Measurements from ENCODE around the gene ATP6V0A4. TPM values are rescaled to one million over a fixed set of nuclear protein-coding genes. Genes with fewer than 3 reads are reported as not detected.

The ATP6V0A4 gene
- total RNA-seq, 1 experiment from 2014 or later: 1.1 TPM

GRCh38 chr7:138834583-138834982 is 36.6 kb upstream of the ATP6V0A4 start:
- POLR2A ChIA-PET: no interaction called here

GRCh38 chr7:138833596-138833995 is 35.6 kb upstream of the ATP6V0A4 start:
- H3K4me1 Mint-ChIP-seq: peaks cover 14% of the 10 kb centered on the region
- no peaks in the 10 kb centered on the region for H3K27me3 Mint-ChIP-seq (ENCODE audit: low read depth)
- H3K4me3 Mint-ChIP-seq: no peak overlapping the region
- no peak overlapping the region; the same call in 1 of the 2 replicates for H3K27ac Mint-ChIP-seq
- H3K36me3 Mint-ChIP-seq: peaks cover 19% of the 10 kb centered on the region; the same call in 1 of the 2 replicates
- no peaks in the 10 kb centered on the region for H3K9me3 Mint-ChIP-seq
- DNase-seq (ENCODE audit: low spot score) (no peak), ATAC-seq (no peak)
- ChIA-PET CTCF (no interaction called here), POLR2A (no interaction called here)
- no peak for TF ChIP-seq NFATC4 (CRISPR knock-in tag; IDR thresholded peaks at IDR 0.05)
- TF ChIP-seq HMGXB4 (CRISPR knock-in tag; IDR thresholded peaks at IDR 0.05): no peak
- no peak for TF ChIP-seq ATF2 (CRISPR knock-in tag; IDR thresholded peaks at IDR 0.05; ENCODE audit: borderline replicate concordance, low read depth)
- TF ChIP-seq SMAD3 (CRISPR knock-in tag; IDR thresholded peaks at IDR 0.05; ENCODE audit: borderline replicate concordance): no peak
- no peak for TF ChIP-seq ZSCAN18 (CRISPR knock-in tag; IDR thresholded peaks at IDR 0.05)
- no peak for TF ChIP-seq ZBTB43 (CRISPR knock-in tag; IDR thresholded peaks at IDR 0.05)
- TF ChIP-seq ZNF512 (CRISPR knock-in tag; IDR thresholded peaks at IDR 0.05; ENCODE audit: borderline replicate concordance): no peak
- TF ChIP-seq MLX (CRISPR knock-in tag; IDR thresholded peaks at IDR 0.05): no peak
- no peak for TF ChIP-seq GABPB1 (CRISPR knock-in tag; IDR thresholded peaks at IDR 0.05)
- TF ChIP-seq FOXP1 (CRISPR knock-in tag; IDR thresholded peaks at IDR 0.05; ENCODE audit: borderline replicate concordance): no peak
- TF ChIP-seq ZNF219 (CRISPR knock-in tag; IDR thresholded peaks at IDR 0.05; ENCODE audit: borderline replicate concordance): no peak
- TF ChIP-seq ZNF671 (CRISPR knock-in tag; IDR thresholded peaks at IDR 0.05): no peak

More at GRCh38 chr7:138834583-138834982, 36.6 kb upstream of the ATP6V0A4 start:
- Mint-ChIP-seq H3K27ac (no peak overlapping the region; the same call in 1 of the 2 replicates), H3K9me3 (no peaks in the 10 kb centered on the region), H3K4me1 (peaks cover 14% of the 10 kb centered on the region), H3K4me3 (no peak overlapping the region), H3K27me3 (ENCODE audit: low read depth) (no peaks in the 10 kb centered on the region), H3K36me3 (peaks cover 23% of the 10 kb centered on the region)
- DNase-seq (ENCODE audit: low spot score): no peak
- TF ChIP-seq GTF2I (CRISPR knock-in tag; conservative IDR thresholded peaks at IDR 0.05) (no peak), ZBTB21 (CRISPR knock-in tag; IDR thresholded peaks at IDR 0.05; ENCODE audit: borderline replicate concordance) (no peak), PREB (CRISPR knock-in tag; IDR thresholded peaks at IDR 0.05; ENCODE audit: borderline replicate concordance) (no peak), ZNF396 (CRISPR knock-in tag; IDR thresholded peaks at IDR 0.05; ENCODE audit: borderline replicate concordance) (no peak), PRDM15 (CRISPR knock-in tag; IDR thresholded peaks at IDR 0.05) (no peak), NR2C2 (CRISPR knock-in tag; IDR thresholded peaks at IDR 0.05) (no peak), FOXP1 (CRISPR knock-in tag; IDR thresholded peaks at IDR 0.05; ENCODE audit: borderline replicate concordance) (no peak), JUN (CRISPR knock-in tag; IDR thresholded peaks at IDR 0.05) (no peak)
- CTCF ChIA-PET: no interaction called here
- no peak for ATAC-seq
